Heart left ventricle (tissue), 16 donors: ENCODE measurements around the gene MN1. TPM values are rescaled to one million over a fixed set of nuclear protein-coding genes. Genes with fewer than 3 reads are reported as not detected.

Source experiments
- ATAC-seq, 4 donors: fragments of 200-7000 bp; cut with Tn5 transposase; one replicate each; pipeline ENCODE4 v1.9.1; 2020 to 2022; ENCODE audit warnings: moderate library complexity in 4 of 4, mild to moderate bottlenecking in 3 of 4, moderate number of reproducible peaks in 1 of 4
- DNase-seq, 5 donors: peaks; one replicate each; pipeline ENCODE4 v3.0.0-alpha.2; 2020
- H3K27ac ChIP-seq, 12 donors: fragments of 200-600 bp; sonication (generic) in 4 of 12; one replicate each; pipeline versions ENCODE4 v1.5.0 to v1.8.0; 2016 to 2022; ENCODE audit warnings: mild to moderate bottlenecking in 2 of 12
- H3K27me3 ChIP-seq, 9 donors: fragments of 200-600 bp; sonication (generic) in 2 of 9; one replicate each; pipeline versions ENCODE4 v1.5.1 to v1.8.0; 2016 to 2022; ENCODE audit warnings: mild to moderate bottlenecking in 3 of 9
- H3K36me3 ChIP-seq, 9 donors: fragments of 200-600 bp; sonication (generic) in 2 of 9; one replicate each; pipeline versions ENCODE4 v1.5.0 to v1.8.0; 2018 to 2022; ENCODE audit warnings: mild to moderate bottlenecking in 2 of 9
- H3K4me1 ChIP-seq, 12 donors: fragments of 200-600 bp; sonication (generic) in 4 of 12; one replicate each; pipeline versions ENCODE4 v1.5.0 to v1.8.0; 2016 to 2022; ENCODE audit warnings: mild to moderate bottlenecking in 3 of 12
- H3K4me3 ChIP-seq, 12 donors: fragments of 200-600 bp; sonication (generic) in 4 of 12; one replicate each; pipeline versions ENCODE4 v1.5.0 to v1.8.0; 2017 to 2022; ENCODE audit warnings: mild to moderate bottlenecking in 9 of 12, moderate library complexity in 4 of 12
- H3K9me3 ChIP-seq, 12 donors: fragments of 200-600 bp; sonication (generic) in 4 of 12; one replicate each; pipeline versions ENCODE4 v1.5.0 to v1.8.0; 2016 to 2022; ENCODE audit warnings: mild to moderate bottlenecking in 1 of 12
- POLR2A ChIP-seq, 2 donors: fragments of 450-650 bp; IDR thresholded peaks; one replicate each; pipeline ENCODE4 v1.6.1; 2017; ENCODE audit warnings: antibody characterized with exemption in 2 of 2, mild to moderate bottlenecking in 2 of 2, moderate library complexity in 2 of 2
- WGBS, 4 donors: extraction: QIAGEN DNeasy Blood & Tissue Kit in 2 of 4; methylation state at CpG; one replicate each; pipeline versions ENCODE4 v1.1.5 to v1.1.7; 2013 to 2018; 5-methylcytosine and 5-hydroxymethylcytosine counted together
- intact Hi-C, 10 donors: fragments of 100-400 bp; cut with DNase I; formaldehyde crosslinking; loops; one replicate each; pipeline versions ENCODE4 v1.11.1 to v1.14.2; 2022
- polyA plus RNA-seq, 2 donors: library from polyadenylated mRNA; stranded (reverse); fragments of 200-250 nt; gene quantifications; one replicate each; pipeline ENCODE4 v1.2.3, GENCODE V29; 2013
- total RNA-seq, 9 donors: library from RNA; depleted of rRNA in 2 of 9; stranded (reverse); fragments of >200 nt in 2 of 9; fragmentation: NEBNext Ultra II Directional in 3 of 9; extraction: Animal tissue kit (Norgen Biotek cat#: 25700) in 3 of 9; gene quantifications; one replicate each; pipeline versions ENCODE4 v1.1.0 to v1.2.4, GENCODE V29; 2016 to 2023
- TF ChIP-seq, protein P1 (sequence below), 12 donors: fragments of 200-600 bp; sonication (generic) in 4 of 12; IDR thresholded peaks; one replicate each; pipeline versions ENCODE4 v1.5.0 to v1.8.0; 2018 to 2022; ENCODE audit warnings: antibody characterized with exemption in 12 of 12, mild to moderate bottlenecking in 5 of 12
- donor health status: ischemic (EF 13 %, LVEDD 7.1; RV severe dilation, severe dysfunction).
- donor health status: healthy with polysubstance abuse.
- donor health status: DM: no; HTN: yes; CAD: no.
- donor health status: DM: no; HTN: no; CAD: no.
- donor health status: ischemic (EF 25% LVEDD 6.9; RV normal size, moderate dysfunction).
- donor health status: ischemic (EF 25% LVEDD 5.7; RV mildly dilated, moderate dysfunction).
- donor health status: healthy.
- donor health status: DM: yes; HTN: yes; CAD: no.
- donor health status: ischemic (EF 35%, LVEDD 5.7; RV mildly dilated, moderate dysfunction).
- donor health status: nonischemic (EF 11% LVEDD 7.7; RV severe dilation, severe dysfunction).
- donor health status: DM: yes; HTN: yes; CAD: no.
- donor health status: PGD.
- donor health status: ischemic (EF 29% LVEDD 5.4; RV normal size, mild dysfunction).
- donor health status: nonischemic (EF 23%, LVEDD 6.1; RV moderate dilation, normal function).

MN1 gene
- total and polyA plus RNA-seq, 11 donors, result 1.7 to 10.3 (median 4.9) TPM

DNA sequence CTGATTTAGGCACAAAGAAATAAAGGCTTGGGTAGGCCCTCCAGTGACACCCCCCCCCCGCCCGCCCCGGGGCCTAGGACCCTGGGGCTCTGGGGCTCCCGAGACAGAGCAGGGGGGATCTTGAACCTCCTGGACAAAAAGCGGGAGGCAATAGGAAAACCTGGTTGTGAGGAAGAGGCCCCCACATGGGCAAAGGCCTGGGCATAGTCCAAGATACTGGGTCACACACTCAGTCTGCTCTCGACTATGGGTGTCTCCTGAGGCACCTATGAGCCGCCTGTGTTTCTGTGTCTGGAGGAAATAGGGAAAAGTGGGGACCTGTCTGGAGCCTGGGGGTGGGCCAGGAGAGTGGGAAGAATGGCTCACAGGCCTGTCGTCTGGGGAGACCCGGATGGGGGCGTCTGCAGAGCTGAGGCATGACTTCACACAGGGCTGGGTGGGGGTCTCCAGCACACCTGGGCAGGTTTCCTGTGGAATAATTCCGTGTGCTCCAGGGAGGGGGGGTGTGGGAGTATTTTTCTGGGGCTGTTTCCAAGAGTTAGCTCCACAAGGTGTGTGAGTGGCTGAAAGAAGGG lies 2.4 kb upstream of the MN1 start:
- Histone ChIP-seq H3K4me3 (no peak overlapping the region), H3K4me1 (peaks cover 0 to 42% (median 21%) of the 10 kb centered on the region in 12 donors), H3K27me3 (peaks cover 0 to 31% (median 6%) of the 10 kb centered on the region in 9 donors), H3K9me3 (no peaks in the 10 kb centered on the region), H3K36me3 (no peaks in the 10 kb centered on the region), H3K27ac (no peak overlapping the region)
- DNase-seq (peak in 1 of 5 donors; percentile 47), ATAC-seq (no peak)
- TF ChIP-seq POLR2A (IDR thresholded peaks at IDR 0.05), result no peak
- TF ChIP-seq, protein P1, sequence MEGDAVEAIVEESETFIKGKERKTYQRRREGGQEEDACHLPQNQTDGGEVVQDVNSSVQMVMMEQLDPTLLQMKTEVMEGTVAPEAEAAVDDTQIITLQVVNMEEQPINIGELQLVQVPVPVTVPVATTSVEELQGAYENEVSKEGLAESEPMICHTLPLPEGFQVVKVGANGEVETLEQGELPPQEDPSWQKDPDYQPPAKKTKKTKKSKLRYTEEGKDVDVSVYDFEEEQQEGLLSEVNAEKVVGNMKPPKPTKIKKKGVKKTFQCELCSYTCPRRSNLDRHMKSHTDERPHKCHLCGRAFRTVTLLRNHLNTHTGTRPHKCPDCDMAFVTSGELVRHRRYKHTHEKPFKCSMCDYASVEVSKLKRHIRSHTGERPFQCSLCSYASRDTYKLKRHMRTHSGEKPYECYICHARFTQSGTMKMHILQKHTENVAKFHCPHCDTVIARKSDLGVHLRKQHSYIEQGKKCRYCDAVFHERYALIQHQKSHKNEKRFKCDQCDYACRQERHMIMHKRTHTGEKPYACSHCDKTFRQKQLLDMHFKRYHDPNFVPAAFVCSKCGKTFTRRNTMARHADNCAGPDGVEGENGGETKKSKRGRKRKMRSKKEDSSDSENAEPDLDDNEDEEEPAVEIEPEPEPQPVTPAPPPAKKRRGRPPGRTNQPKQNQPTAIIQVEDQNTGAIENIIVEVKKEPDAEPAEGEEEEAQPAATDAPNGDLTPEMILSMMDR (IDR thresholded peaks at IDR 0.05), result no peak
- WGBS, 4 donors, result 69 to 75% (median 73%) methylated on average over 11 of the region's 11 CpGs
- intact Hi-C loops, result loop anchor here (1.0 to 10.0 kb wide), 17 partner anchors 77 to 1132 kb away; no protein-coding TSS in a partner anchor

- DNase-seq, result peak in 1 of 5 donors; percentile 65
- peaks cover 0 to 4% (median 0%) of the 10 kb centered on the region in 9 donors for H3K36me3 ChIP-seq
- H3K4me1 ChIP-seq, result peaks cover 0 to 57% (median 21%) of the 10 kb centered on the region in 12 donors
- ATAC-seq, result peak in 2 of 4 donors; percentile 0 to 4
- WGBS, 4 donors, result 21 to 45% (median 23%) methylated on average over 17 to 35 of the region's 35 CpGs
- peak overlapping the region; percentile 59 to 95 (median 80) for H3K4me3 ChIP-seq
- intact Hi-C loops, result loop anchor here (5.0 to 10.0 kb wide), 13 partner anchors 75 to 1130 kb away; no protein-coding TSS in a partner anchor
- peak overlapping the region; percentile 74 to 95 (median 89) for H3K27ac ChIP-seq
- H3K9me3 ChIP-seq, result no peaks in the 10 kb centered on the region
- H3K27me3 ChIP-seq, result peaks cover 0 to 36% (median 10%) of the 10 kb centered on the region in 9 donors
- TF ChIP-seq, protein P1 (IDR thresholded peaks at IDR 0.05), result no peak
- TF ChIP-seq POLR2A (IDR thresholded peaks at IDR 0.05), result no peak
Observed at GRCh38 chr22:27802346-27803073, 954 bp upstream of the MN1 start.

- Histone ChIP-seq H3K27me3 (peaks cover 0 to 40% (median 10%) of the 10 kb centered on the region in 9 donors), H3K27ac (peak overlapping the region; percentile 74 to 95 (median 89)), H3K36me3 (peaks cover 0 to 9% (median 0%) of the 10 kb centered on the region in 9 donors), H3K4me3 (peak overlapping the region; percentile 59 to 95 (median 80)), H3K9me3 (no peaks in the 10 kb centered on the region), H3K4me1 (peaks cover 0 to 67% (median 21%) of the 10 kb centered on the region in 12 donors)
- TF ChIP-seq, protein P1 (IDR thresholded peaks at IDR 0.05), result peak in 2 of 12 donors; percentile 19 to 27
- TF ChIP-seq POLR2A (IDR thresholded peaks at IDR 0.05), result no peak
- ATAC-seq, result peak in 3 of 4 donors; percentile 13 to 28 (median 24)
- intact Hi-C loops, result loop anchor here (2.0 to 10.0 kb wide), 15 partner anchors 74 to 1129 kb away; no protein-coding TSS in a partner anchor
- WGBS, 4 donors, result 0 to 1% (median 0%) methylated on average over 2 to 58 of the region's 58 CpGs
- peak in 2 of 5 donors; percentile 51 to 65 for DNase-seq
Observed at GRCh38 chr22:27801202-27801615, 347 bp downstream of the MN1 start.
